Lower leg skin (tissue), 3 donors: ENCODE results near the gene RAB3D.

Experiments
- CTCF ChIP-seq, 3 donors: fragments of 450-650 bp; IDR thresholded peaks; one replicate each; pipeline ENCODE4 v1.5.1; 2016; ENCODE audit warnings: antibody characterized with exemption in 3 of 3, mild to moderate bottlenecking in 3 of 3, moderate library complexity in 2 of 3
- POLR2A ChIP-seq, 2 donors: fragments of 450-650 bp; IDR thresholded peaks; one replicate each; pipeline ENCODE4 v1.6.1; 2016 to 2017; ENCODE audit warnings: antibody characterized with exemption in 2 of 2, mild to moderate bottlenecking in 1 of 2, moderate library complexity in 1 of 2

DNA sequence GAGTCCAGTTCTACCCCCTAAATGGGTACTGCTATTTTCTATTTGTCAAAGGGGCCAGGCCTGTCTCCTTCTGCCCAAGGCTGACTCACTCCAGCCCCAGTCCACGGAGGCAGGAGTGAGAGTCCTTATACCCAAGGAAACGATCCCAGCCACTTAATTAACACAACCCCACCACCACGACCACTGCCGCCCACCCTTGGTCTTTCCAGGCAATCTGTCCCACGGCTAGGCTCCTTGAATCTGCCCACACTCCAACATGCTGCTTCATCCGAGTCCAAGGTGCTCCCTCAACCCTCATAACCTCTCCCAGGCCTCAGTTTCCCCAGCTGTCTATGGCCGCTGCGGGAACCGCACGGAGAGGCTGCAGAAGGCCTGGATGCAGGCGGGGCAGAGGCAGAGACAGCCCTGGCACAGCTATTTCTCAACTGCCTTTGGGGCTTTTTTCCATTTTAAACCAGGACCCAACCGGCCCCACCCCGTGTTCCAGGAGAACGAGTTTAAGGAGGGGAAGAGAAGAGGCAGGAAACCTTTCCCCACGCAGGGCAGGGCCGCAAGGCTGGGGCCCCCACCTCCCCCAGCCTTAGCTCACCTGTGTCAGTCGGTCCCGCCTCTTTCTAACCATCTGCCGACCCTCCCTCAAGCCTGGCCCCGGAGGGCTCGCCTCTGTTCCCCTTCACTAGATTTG is 746 bp downstream of the RAB3D start:
- TF ChIP-seq CTCF (IDR thresholded peaks at IDR 0.05) (no peak), POLR2A (IDR thresholded peaks at IDR 0.05) (no peak)
